IMR-90 (cell line): Measurements from ENCODE around the gene CCNI. TPM values are rescaled to one million over a fixed set of nuclear protein-coding genes. Genes with fewer than 3 reads are reported as not detected.
A peak's percentile ranks its signal among the peaks of the same experiment; 100 is the strongest.

ENCODE experiments used
- ATAC-seq: fragments of 200-7000 bp; cut with Tn5 transposase; 2 replicates; pipeline ENCODE4 v1.9.1; 2020; ENCODE audit warnings: low read depth, mild to moderate bottlenecking, moderate library complexity
- BruUV-seq: library from RNA; stranded (reverse); fragments of 400-500 nt; replicated peaks from 2 replicates; lab custom pipeline; 2021; lab: Mats Ljungman, UMichigan
- CTCF ChIA-PET: fragments of 300-600 bp; formaldehyde crosslinking; extraction: SDS; loops from one replicate; lab custom pipeline; 2021; ENCODE audit warnings: antibody characterized with exemption; lab: Yijun Ruan, JAX
- POLR2A ChIA-PET: fragments of 300-600 bp; sonication (Branson Sonifier 250); formaldehyde crosslinking; loops from one replicate; lab custom pipeline; 2022; ENCODE audit warnings: antibody characterized with exemption; ENCODE audit not compliant: unreplicated experiment; lab: Charles Lee
- DNase-seq: peaks from one replicate; pipeline ENCODE4 v3.0.0; 2013
- H2AFZ ChIP-seq: replicated peaks from 2 replicates; pipeline ENCODE3; 2013; ENCODE audit warnings: low read length, mild to moderate bottlenecking; ENCODE audit not compliant: poor library complexity
- H2AK5ac ChIP-seq: 2 replicates; pipeline ENCODE4 v1.6.1; 2013; ENCODE audit warnings: low read depth, low read length, inconsistent platforms
- H2AK9ac ChIP-seq: replicated peaks from 2 replicates; pipeline ENCODE3; 2013; ENCODE audit warnings: mild to moderate bottlenecking, low read depth, low read length, moderate library complexity; ENCODE audit not compliant: poor library complexity
- H2BK120ac ChIP-seq: 2 replicates; pipeline ENCODE4 v1.6.1; 2013; ENCODE audit warnings: low read depth, low read length, inconsistent platforms
- H2BK15ac ChIP-seq: 3 replicates; pipeline ENCODE4 v1.6.1; 2013; ENCODE audit warnings: low read depth, low read length, inconsistent platforms
- H2BK20ac ChIP-seq: 2 replicates; pipeline ENCODE4 v1.6.1; 2013; ENCODE audit warnings: low read depth, mild to moderate bottlenecking, inconsistent platforms, low read length, moderate library complexity
- H2BK5ac ChIP-seq: 2 replicates; pipeline ENCODE4 v1.6.1; 2013; ENCODE audit warnings: mild to moderate bottlenecking, low read depth, low read length, inconsistent platforms; ENCODE audit not compliant: poor library complexity, severe bottlenecking
- H3K14ac ChIP-seq: replicated peaks from 2 replicates; pipeline ENCODE4 v1.6.1; 2013; ENCODE audit warnings: low read depth, low read length, inconsistent platforms
- H3K18ac ChIP-seq: 2 replicates; pipeline ENCODE4 v1.6.1; 2013; ENCODE audit warnings: low read depth, low read length, control low read depth
- H3K23ac ChIP-seq: 2 replicates; pipeline ENCODE4 v1.6.1; 2013; ENCODE audit warnings: low read depth, low read length, inconsistent platforms
- H3K27ac ChIP-seq: 2 replicates; pipeline ENCODE4 v1.5.1; 2013; ENCODE audit warnings: mild to moderate bottlenecking, control low read depth, low read length; ENCODE audit not compliant: insufficient read depth
- H3K27me3 ChIP-seq: 2 replicates; pipeline ENCODE4 v1.6.1; 2013; ENCODE audit warnings: low read length; ENCODE audit not compliant: control insufficient read depth, insufficient read depth
- H3K36me3 ChIP-seq: 2 replicates; pipeline ENCODE4 v1.6.1; 2013; ENCODE audit warnings: low read length, mixed read lengths; ENCODE audit not compliant: control insufficient read depth, insufficient read depth
- H3K4ac ChIP-seq: 2 replicates; pipeline ENCODE4 v1.6.1; 2013; ENCODE audit warnings: low read depth, low read length, inconsistent platforms
- H3K4me1 ChIP-seq: 2 replicates; pipeline ENCODE4 v1.6.1; 2013; ENCODE audit warnings: low read length, mixed read lengths; ENCODE audit not compliant: control insufficient read depth, insufficient read depth
- H3K4me2 ChIP-seq: 2 replicates; pipeline ENCODE4 v1.6.1; 2013; ENCODE audit warnings: low read depth, mild to moderate bottlenecking, control low read depth, low read length, moderate library complexity
- H3K4me3 ChIP-seq: 2 replicates; pipeline ENCODE4 v1.5.1; 2013; ENCODE audit warnings: low read depth, mild to moderate bottlenecking, control low read depth, low read length, moderate library complexity; ENCODE audit not compliant: insufficient read depth
- H3K56ac ChIP-seq: 2 replicates; pipeline ENCODE4 v1.6.1; 2013; ENCODE audit warnings: low read length, inconsistent platforms; ENCODE audit not compliant: insufficient read depth; ENCODE audit errors: extremely low read depth
- H3K79me1 ChIP-seq, 2 experiments: 2 replicates each; pipeline ENCODE4 v1.6.1; 2013; ENCODE audit warnings: low read length in 2 of 2, inconsistent platforms in 1 of 2, low read depth in 1 of 2
- H3K9ac ChIP-seq: 2 replicates; pipeline ENCODE4 v1.6.1; 2013; ENCODE audit warnings: low read depth, low read length, control low read depth
- H3K9me1 ChIP-seq: 2 replicates; pipeline ENCODE4 v1.6.1; 2013; ENCODE audit warnings: low read length, inconsistent platforms; ENCODE audit not compliant: insufficient read depth
- H3K9me3 ChIP-seq: 2 replicates; pipeline ENCODE4 v1.6.1; 2013; ENCODE audit warnings: low read length; ENCODE audit not compliant: control insufficient read depth, insufficient read depth
- H4K20me1 ChIP-seq: 2 replicates; pipeline ENCODE4 v1.6.1; 2013; ENCODE audit warnings: low read length, inconsistent platforms; ENCODE audit not compliant: insufficient read depth
- H4K5ac ChIP-seq: 2 replicates; pipeline ENCODE4 v1.6.1; 2013; ENCODE audit warnings: mild to moderate bottlenecking, low read depth, low read length, control low read depth
- H4K8ac ChIP-seq, 2 experiments: 2 replicates each; pipeline ENCODE4 v1.6.1; 2013; ENCODE audit warnings: low read depth in 2 of 2, low read length in 2 of 2, control low read depth in 1 of 2, inconsistent platforms in 1 of 2
- H4K91ac ChIP-seq: 2 replicates; pipeline ENCODE4 v1.6.1; 2013; ENCODE audit warnings: low read depth, low read length, inconsistent platforms; ENCODE audit not compliant: insufficient read depth
- BHLHE40 ChIP-seq: fragments of 150-350 bp; IDR thresholded peaks from 2 replicates; pipeline ENCODE4 v1.6.1; 2016; ENCODE audit warnings: mild to moderate bottlenecking, low read depth, low read length
- CEBPB ChIP-seq: IDR thresholded peaks from 2 replicates; pipeline ENCODE4 v1.6.1; 2012; ENCODE audit warnings: low read depth, low read length, improper control_type of control experiment
- CHD1 ChIP-seq: IDR thresholded peaks from 2 replicates; pipeline ENCODE4 v1.6.1; 2012; ENCODE audit warnings: low read depth, low read length, improper control_type of control experiment
- ELK1 ChIP-seq: fragments of 150-350 bp; IDR thresholded peaks from 2 replicates; pipeline ENCODE4 v1.6.1; 2016; ENCODE audit warnings: low read depth, mild to moderate bottlenecking, low read length, moderate library complexity, borderline replicate concordance
- FOS ChIP-seq: fragments of 150-350 bp; IDR thresholded peaks from 2 replicates; pipeline ENCODE4 v1.6.1; 2016; ENCODE audit warnings: low read depth, low read length
- MAFK ChIP-seq: IDR thresholded peaks from 2 replicates; pipeline ENCODE4 v1.6.1; 2012; ENCODE audit warnings: low read depth, low read length, improper control_type of control experiment
- MAZ ChIP-seq: IDR thresholded peaks from 2 replicates; pipeline ENCODE4 v1.6.1; 2012; ENCODE audit warnings: low read depth, mild to moderate bottlenecking, low read length, improper control_type of control experiment, moderate library complexity, borderline replicate concordance
- MXI1 ChIP-seq: IDR thresholded peaks from 2 replicates; pipeline ENCODE4 v1.6.1; 2012; ENCODE audit warnings: low read depth, mild to moderate bottlenecking, low read length, moderate library complexity, borderline replicate concordance
- NFE2L2 ChIP-seq: fragments of 150-350 bp; IDR thresholded peaks from 2 replicates; pipeline ENCODE4 v1.6.1; 2016; ENCODE audit warnings: low read depth, mild to moderate bottlenecking, low read length
- POLR2A ChIP-seq: IDR thresholded peaks from 2 replicates; pipeline ENCODE4 v1.6.1; 2012; ENCODE audit warnings: mild to moderate bottlenecking, low read depth, low read length
- RAD21 ChIP-seq: IDR thresholded peaks from 2 replicates; pipeline ENCODE4 v1.6.1; 2012; ENCODE audit warnings: low read length, improper control_type of control experiment
- RCOR1 ChIP-seq: IDR thresholded peaks from 2 replicates; pipeline ENCODE4 v1.6.1; 2012; ENCODE audit warnings: mild to moderate bottlenecking, low read length, improper control_type of control experiment; ENCODE audit not compliant: insufficient replicate concordance
- RFX5 ChIP-seq: IDR thresholded peaks from 2 replicates; pipeline ENCODE4 v1.8.0; 2012; ENCODE audit warnings: low read depth, mild to moderate bottlenecking, low read length, moderate library complexity
- SMC3 ChIP-seq: fragments of 150-350 bp; IDR thresholded peaks from 2 replicates; pipeline ENCODE4 v1.6.1; 2016; ENCODE audit warnings: low read depth, mild to moderate bottlenecking, antibody characterized with exemption, low read length, moderate library complexity
- USF2 ChIP-seq: fragments of 150-350 bp; IDR thresholded peaks from 2 replicates; pipeline ENCODE4 v1.6.1; 2017; ENCODE audit warnings: mild to moderate bottlenecking, antibody characterized with exemption, low read length, low read depth
- WGBS, 2 experiments: methylation state at CpG; one replicate each; pipeline versions ENCODE4 v1.1.5 to v1.1.7; 2013; ENCODE audit warnings: missing lambda C conversion rate in 2 of 2; ENCODE audit not compliant: insufficient read length in 1 of 2; ENCODE audit errors: extremely low coverage in 2 of 2; 5-methylcytosine and 5-hydroxymethylcytosine counted together
- dilution Hi-C: fragments of 300-500 bp; cut with HindIII; formaldehyde crosslinking; loops from one replicate; pipeline ENCODE4 v1.14.3; 2018; ENCODE audit warnings: low sequenced_read_pairs; ENCODE audit not compliant: unreplicated experiment
- in situ Hi-C: fragments of 300-500 bp; cut with MboI; formaldehyde crosslinking; loops from 3 replicates; pipeline ENCODE4 v1.14.3; 2019; ENCODE audit warnings: low sequenced_read_pairs, inconsistent platforms, mixed read lengths
- intact Hi-C: fragments of 100-400 bp; cut with micrococcal nuclease; formaldehyde crosslinking; loops from 2 replicates; pipeline ENCODE4 v1.10.0; 2022
- polyA plus RNA-seq, 3 experiments: library from polyadenylated mRNA; depleted of rRNA; stranded (reverse); fragments of >200 nt; gene quantifications; 2 replicates each; pipeline ENCODE4 v1.2.3, GENCODE V29; 2012; ENCODE audit warnings: low replicate concordance in 1 of 3
- total RNA-seq: library from RNA; depleted of rRNA; stranded (reverse); fragments of >200 nt; gene quantifications from 2 replicates; pipeline ENCODE4 v1.2.3, GENCODE V29; 2012
- TF ChIP-seq, protein P1 (sequence below): conservative IDR thresholded peaks from 2 replicates; pipeline ENCODE4 v1.5.1; 2012; ENCODE audit warnings: mild to moderate bottlenecking, low read depth, low read length, improper control_type of control experiment

CCNI gene
- total and polyA plus RNA-seq, 2 of the 4 experiments (the other 2 are of a cell fraction) = 70.1 to 100 TPM

DNA sequence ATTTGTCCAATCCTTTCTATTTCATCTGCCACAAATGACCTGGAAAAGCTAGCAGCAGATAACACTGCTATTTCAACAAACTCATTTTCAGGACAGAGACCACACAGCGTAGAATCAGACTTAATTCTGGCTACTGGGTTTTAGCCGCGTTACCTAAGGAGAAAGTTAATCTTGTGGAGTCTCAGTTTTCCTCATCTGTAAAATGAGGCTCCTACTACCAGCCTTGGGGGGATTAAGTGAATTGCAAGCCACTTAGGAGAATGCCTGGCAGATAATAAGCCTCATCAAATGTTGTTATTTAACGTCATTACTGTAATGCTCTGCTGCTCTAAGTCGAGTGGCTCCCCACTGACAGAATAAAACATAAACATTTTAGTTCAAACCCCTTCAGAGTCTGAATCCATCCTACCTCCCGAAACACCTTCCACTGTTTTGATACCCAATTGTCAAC lies 1.4 kb downstream of the CCNI start:
- Histone ChIP-seq H3K36me3 (0 out of 2 replicates have a peak, but pooled peaks cover 1% of the 10 kb centered on the region), H3K18ac (no peak overlapping the region), H4K8ac (no peak overlapping the region), H2BK5ac (peak overlapping the region; percentile 12), H2BK120ac (no peak overlapping the region), H3K27ac (peak overlapping the region; percentile 6; the same call in 1 of the 2 replicates), H3K27me3 (no peaks in the 10 kb centered on the region), H2AFZ (no peak overlapping the region), H3K4me1 (peaks cover 2% of the 10 kb centered on the region; the same call in 1 of the 2 replicates), H3K4me3 (peak overlapping the region; percentile 58), H3K79me1 (peaks cover 6 to 38% of the 10 kb centered on the region in 2 experiments), H4K20me1 (peaks cover 57% of the 10 kb centered on the region), H3K4me2 (peak overlapping the region; percentile 87), H4K91ac (no peak overlapping the region), H3K14ac (peak overlapping the region; percentile 42), H2BK15ac (no peak overlapping the region), H4K5ac (no peak overlapping the region), H3K9me1 (peaks cover 4% of the 10 kb centered on the region; the same call in 1 of the 2 replicates), H3K4ac (no peak overlapping the region), H3K9me3 (no peaks in the 10 kb centered on the region), H3K56ac (peak overlapping the region; percentile 32; the same call in 1 of the 2 replicates), H3K9ac (peak overlapping the region; percentile 92), H2AK9ac (peak overlapping the region; percentile 43), H2AK5ac (no peak overlapping the region), H3K23ac (peak overlapping the region; percentile 79), H2BK20ac (no peak overlapping the region)
- in situ Hi-C loops (loop anchor here (5.0 kb wide), 1 partner anchor 98 kb away; no protein-coding TSS in a partner anchor), intact Hi-C loops (loop anchor here (2.0 to 10.0 kb wide), 2 partner anchors 82 to 230 kb away; partner anchors contain the start of gene CCNG2), dilution Hi-C loops (no loop called here)
- BruUV-seq = TSS peak; percentile 3
- WGBS, 2 experiments = 0% methylated on average over 2 of the region's 6 CpGs; no CpG with 5 or more reads in 1 of the 2 experiments
- DNase-seq = no peak
- no peak for ATAC-seq
- ChIA-PET CTCF (no interaction called here), POLR2A (interaction anchor here (0.6 kb wide), 1 partner anchor 242 kb away, joined by 4 read pairs; no protein-coding TSS in a partner anchor)
- TF ChIP-seq MAFK = no peak
- no peak for TF ChIP-seq MAZ
- no peak for TF ChIP-seq CHD1
- TF ChIP-seq FOS = no peak
- TF ChIP-seq RAD21 = no peak
- no peak for TF ChIP-seq RFX5
- no peak for TF ChIP-seq MXI1
- TF ChIP-seq POLR2A = no peak
- TF ChIP-seq NFE2L2 = no peak
- no peak for TF ChIP-seq CEBPB
- TF ChIP-seq, protein P1, sequence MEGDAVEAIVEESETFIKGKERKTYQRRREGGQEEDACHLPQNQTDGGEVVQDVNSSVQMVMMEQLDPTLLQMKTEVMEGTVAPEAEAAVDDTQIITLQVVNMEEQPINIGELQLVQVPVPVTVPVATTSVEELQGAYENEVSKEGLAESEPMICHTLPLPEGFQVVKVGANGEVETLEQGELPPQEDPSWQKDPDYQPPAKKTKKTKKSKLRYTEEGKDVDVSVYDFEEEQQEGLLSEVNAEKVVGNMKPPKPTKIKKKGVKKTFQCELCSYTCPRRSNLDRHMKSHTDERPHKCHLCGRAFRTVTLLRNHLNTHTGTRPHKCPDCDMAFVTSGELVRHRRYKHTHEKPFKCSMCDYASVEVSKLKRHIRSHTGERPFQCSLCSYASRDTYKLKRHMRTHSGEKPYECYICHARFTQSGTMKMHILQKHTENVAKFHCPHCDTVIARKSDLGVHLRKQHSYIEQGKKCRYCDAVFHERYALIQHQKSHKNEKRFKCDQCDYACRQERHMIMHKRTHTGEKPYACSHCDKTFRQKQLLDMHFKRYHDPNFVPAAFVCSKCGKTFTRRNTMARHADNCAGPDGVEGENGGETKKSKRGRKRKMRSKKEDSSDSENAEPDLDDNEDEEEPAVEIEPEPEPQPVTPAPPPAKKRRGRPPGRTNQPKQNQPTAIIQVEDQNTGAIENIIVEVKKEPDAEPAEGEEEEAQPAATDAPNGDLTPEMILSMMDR = no peak
- no peak for TF ChIP-seq RCOR1
- TF ChIP-seq SMC3 = no peak
- TF ChIP-seq USF2 = no peak
- no peak for TF ChIP-seq BHLHE40
- no peak for TF ChIP-seq ELK1
